ENCODE results near the gene NHERF2. TPM values are rescaled to one million over a fixed set of nuclear protein-coding genes. Genes with fewer than 3 reads are reported as not detected.
"Not testable (repeated sequence)": the region's sequence is repeated elsewhere in the genome, so short reads cannot be mapped to it uniquely, and the experiment has no call there.

Gene NHERF2
- total RNA-seq, 1 donor from 2014 or later: 183 TPM

GRCh38 chr16:2003827-2004641 is 22.7 kb upstream of the NHERF2 start:
- peak; percentile 95 for DNase-seq (ENCODE audit: low spot score)
- intact Hi-C loops (cut with DNase I): no loop called here

GRCh38 chr16:2004795-2005517 is 21.7 kb upstream of the NHERF2 start:
- intact Hi-C loops (cut with DNase I): no loop called here
- no peak for DNase-seq (ENCODE audit: low spot score)

DNA sequence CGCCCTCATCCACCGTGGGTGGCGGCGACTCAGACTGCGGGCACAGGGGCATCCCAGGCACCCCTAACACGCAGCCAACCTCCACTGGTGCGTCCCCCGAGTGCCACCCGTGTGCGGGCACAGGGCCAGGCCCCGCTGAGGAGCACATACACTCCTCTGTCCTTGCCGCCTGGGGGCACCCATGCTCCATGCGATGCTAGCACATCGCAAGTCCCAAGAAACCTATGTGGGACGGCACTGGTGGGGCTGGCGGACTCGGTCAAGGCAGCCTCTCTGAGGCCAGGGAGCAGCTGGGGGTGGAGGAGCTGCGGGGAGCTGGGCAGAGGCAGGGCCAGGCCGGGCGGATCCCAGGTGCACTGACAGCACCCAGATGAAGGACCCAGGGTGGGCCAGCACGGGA is 21.1 kb upstream of the NHERF2 start:
- DNase-seq (ENCODE audit: low spot score): no peak
- intact Hi-C loops (cut with DNase I): no loop called here

- no peak for DNase-seq (ENCODE audit: low spot score)
- intact Hi-C loops (cut with DNase I): no loop called here
These were observed 20.4 kb upstream of the NHERF2 start for GRCh38 chr16:2006317-2006716.

GRCh38 chr16:2007081-2007836 is 19.4 kb upstream of the NHERF2 start:
- no peak for DNase-seq (ENCODE audit: low spot score)
- intact Hi-C loops (cut with DNase I): no loop called here

DNA sequence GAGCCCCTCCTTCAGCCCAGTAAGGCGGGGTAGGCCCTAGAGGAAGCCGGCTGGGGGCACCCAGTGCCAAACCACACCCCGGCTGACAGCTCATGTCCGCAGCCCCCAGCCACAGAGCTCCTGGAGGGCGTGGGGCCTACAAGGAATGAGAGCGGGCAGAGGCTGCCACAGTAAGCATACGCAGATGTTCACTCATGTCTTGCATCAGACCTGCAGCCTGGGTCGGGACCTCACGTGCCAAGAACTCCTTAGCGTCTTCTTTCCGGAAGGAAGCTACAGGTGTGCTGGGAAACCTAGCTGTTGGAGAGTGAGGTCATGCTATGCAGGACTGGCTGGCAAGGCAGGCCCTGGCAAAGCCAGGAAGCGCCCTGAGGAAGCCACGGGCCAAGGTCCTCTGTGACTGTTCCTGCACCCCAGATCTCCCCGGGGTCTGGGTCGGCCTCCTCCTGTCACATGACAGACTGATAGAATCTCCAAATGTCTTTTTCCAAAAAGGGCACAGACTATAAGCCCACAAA is 18.6 kb upstream of the NHERF2 start:
- intact Hi-C loops (cut with DNase I): no loop called here
- no peak for DNase-seq (ENCODE audit: low spot score)

DNA sequence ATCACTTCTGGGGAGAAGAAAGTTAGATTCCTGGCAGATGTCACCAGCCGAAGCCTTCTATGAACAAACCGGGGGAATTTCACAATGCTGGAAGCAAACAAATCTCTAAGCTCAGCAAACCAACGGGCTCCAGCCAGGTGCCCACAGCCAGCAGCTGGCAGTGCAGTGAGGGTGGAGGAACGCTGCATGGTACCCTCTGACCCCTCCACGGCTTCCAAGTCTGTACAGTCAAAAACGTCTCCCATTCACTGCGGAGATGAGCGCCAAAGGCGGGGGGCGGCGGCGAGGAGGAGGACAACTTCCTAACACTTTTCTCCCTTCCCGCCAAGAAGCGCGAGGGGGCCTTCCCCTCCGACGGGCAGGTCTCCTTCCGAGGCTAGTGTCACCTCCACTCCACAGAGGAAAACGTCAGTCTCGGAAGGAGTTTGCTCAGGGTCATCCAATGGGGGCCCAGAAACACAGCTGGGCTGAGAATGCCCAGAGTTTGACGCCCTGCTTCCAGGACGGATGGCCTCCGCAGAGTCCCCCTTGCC is 18.0 kb upstream of the NHERF2 start:
- DNase-seq (ENCODE audit: low spot score): no peak
- intact Hi-C loops (cut with DNase I): no loop called here

GRCh38 chr16:2009164-2009711 is 17.5 kb upstream of the NHERF2 start:
- intact Hi-C loops (cut with DNase I): no loop called here
- DNase-seq (ENCODE audit: low spot score): no peak

GRCh38 chr16:2009791-2010510 is 16.8 kb upstream of the NHERF2 start, which contains the start of gene ZNF598:
Gene ZNF598 (minus strand): TSS chr16:2009821.
- DNase-seq (ENCODE audit: low spot score): peak; percentile 90
- intact Hi-C loops (cut with DNase I): loop anchor here (5.0 kb wide), 1 partner anchor 37 kb away; the partner anchor contains the start of genes NTHL1 and TSC2

DNA sequence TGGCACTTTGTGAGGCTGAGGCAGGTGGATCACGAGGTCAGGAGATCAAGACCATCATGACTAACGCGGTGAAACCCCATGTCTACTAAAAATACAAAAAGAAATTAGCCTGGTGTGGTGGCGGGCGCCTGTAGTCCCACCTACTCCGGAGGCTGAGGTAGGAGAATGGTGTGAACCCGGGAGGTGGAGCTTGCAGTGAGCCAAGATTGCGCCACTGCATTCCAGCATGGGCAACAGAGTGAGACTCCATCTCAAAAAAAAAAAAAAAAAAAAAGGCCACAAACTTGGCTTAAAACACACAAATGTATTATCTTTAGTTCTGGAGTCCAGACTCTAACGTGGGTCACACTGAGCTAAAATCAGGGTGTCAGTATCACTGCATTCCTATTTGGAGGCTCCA is 15.0 kb upstream of the NHERF2 start:
- DNase-seq (ENCODE audit: low spot score): not testable (repeated sequence)
- intact Hi-C loops (cut with DNase I): loop anchor here (5.0 kb wide), 1 partner anchor 36 kb away; the partner anchor contains the start of genes NTHL1 and TSC2

DNA sequence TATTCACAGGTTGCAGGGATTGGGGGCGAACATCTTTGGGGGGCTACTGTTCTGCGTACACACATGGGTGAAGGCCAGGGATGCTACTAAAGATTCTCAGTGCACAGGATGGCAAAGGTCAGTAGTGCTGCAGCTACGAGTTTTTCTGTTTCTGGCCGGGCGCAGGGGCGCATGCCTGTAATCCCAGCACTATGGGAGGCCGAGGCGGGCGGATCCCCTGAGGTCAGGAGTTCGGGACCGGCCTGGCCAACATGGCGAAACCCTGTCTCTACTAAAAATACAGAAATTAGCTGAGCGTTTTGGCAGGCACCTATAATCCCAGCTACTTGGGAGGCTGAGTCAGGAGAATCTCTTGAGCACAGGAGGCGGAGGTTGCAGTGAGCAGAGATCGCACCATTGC is 13.2 kb upstream of the NHERF2 start:
- DNase-seq (ENCODE audit: low spot score): no peak
- intact Hi-C loops (cut with DNase I): loop anchor here (5.0 kb wide), 1 partner anchor 34 kb away; the partner anchor contains the start of genes NTHL1 and TSC2

DNA sequence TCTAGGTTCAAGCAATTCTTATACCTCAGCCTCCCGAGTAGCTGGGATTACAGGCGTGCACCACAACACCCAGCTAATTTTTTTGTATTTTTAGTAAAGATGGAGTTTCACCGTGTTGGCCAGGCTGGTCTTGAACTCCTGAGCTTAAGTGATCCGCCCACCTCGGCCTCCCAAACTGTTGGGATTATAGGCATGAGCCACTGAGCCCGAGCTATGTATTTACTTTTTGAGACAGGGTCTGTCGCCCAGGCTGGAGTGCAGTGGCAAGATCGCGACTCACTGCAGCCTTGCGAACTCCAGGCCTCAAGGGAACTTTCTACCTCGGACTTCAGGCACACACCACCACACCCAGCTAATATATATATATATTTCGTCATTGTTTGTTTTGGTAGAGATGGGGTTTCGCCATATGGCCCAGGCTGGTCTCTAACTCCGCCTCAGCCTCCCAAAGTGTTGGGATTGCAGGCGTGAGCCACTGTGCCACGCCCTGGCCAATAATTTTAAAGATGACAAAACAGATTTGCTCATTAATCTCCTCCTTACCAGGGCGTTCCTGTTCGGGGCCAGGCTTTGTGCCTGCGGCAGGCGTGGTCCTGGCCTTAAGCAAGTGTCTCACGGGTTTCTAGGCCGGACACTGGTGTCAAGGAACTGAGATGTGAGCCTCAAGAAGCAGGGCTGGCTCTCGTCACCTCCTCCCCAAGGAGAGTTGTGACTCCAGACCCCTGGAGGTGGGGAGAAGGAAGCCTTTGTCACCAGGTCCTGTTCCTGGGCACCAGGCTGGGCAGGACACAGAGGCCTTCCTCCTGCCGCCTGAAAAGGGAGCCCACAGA is 11.4 kb upstream of the NHERF2 start:
- intact Hi-C loops (cut with DNase I): no loop called here
- DNase-seq (ENCODE audit: low spot score): no peak

DNA sequence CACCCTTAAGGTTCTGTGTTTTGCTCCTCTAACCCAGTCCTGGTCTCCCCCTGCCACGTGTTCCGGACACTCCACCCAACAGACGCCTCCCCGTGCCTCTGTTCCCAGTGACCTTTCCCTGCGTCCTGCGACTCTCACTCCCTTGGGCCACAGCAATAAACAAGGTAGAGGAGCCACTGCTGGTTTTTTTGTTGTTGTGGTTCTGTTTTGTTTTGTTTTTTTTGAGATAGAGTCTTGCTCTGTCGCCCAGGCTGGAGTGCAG is 10.8 kb upstream of the NHERF2 start:
- intact Hi-C loops (cut with DNase I): no loop called here
- DNase-seq (ENCODE audit: low spot score): no peak

DNA sequence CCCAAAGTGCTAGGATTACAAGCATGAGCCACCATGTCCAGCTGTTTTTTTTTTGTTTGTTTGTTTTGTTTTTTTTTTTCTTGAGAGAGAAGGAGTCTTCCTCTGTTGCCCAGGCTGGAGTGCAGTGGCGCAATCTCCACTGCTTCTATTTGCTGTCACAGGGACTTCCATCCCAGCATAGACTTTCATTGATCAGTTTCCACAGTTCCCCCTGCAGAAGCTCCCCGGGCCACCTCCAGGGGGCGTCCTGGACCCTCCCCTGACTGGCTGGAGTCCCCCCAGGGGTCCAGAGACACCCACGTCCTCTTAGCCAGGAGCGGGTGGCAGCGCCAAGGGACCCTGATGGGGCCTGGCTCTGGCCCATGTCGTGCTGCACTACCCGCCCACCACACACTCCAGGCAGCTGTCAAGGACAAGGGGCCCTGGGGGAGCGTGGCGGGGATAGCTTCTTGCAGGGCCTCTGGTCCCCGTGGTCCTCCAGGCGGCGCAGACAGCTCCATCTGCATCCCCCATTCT is 10.2 kb upstream of the NHERF2 start:
- intact Hi-C loops (cut with DNase I): no loop called here
- no peak for DNase-seq (ENCODE audit: low spot score)

DNA sequence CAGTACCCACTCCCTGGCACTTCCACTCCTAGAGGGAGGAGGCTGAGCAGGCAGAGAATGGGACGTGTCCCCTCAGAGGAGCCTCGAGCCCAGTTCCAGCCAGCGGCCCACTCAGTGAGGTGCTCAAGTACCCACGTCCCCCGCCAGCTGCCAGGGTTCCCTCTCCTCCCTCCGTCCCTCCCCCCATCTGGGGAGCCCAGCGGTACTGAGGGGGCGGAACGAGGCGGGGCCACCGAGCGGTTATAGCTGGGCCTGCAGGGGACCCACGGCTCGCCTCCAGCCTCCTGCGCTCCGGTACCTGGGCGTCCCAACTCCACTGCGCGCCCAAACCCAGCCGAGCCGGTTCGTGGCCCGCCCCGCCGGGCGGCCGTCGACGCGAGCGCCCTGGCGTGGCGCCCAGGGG is 7.2 kb upstream of the NHERF2 start, which contains the start of gene NPW:
Gene NPW (plus strand): TSS at position 268 of the 403 bp plus-strand sequence.
- DNase-seq (ENCODE audit: low spot score): no peak
- intact Hi-C loops (cut with DNase I): no loop called here

DNA sequence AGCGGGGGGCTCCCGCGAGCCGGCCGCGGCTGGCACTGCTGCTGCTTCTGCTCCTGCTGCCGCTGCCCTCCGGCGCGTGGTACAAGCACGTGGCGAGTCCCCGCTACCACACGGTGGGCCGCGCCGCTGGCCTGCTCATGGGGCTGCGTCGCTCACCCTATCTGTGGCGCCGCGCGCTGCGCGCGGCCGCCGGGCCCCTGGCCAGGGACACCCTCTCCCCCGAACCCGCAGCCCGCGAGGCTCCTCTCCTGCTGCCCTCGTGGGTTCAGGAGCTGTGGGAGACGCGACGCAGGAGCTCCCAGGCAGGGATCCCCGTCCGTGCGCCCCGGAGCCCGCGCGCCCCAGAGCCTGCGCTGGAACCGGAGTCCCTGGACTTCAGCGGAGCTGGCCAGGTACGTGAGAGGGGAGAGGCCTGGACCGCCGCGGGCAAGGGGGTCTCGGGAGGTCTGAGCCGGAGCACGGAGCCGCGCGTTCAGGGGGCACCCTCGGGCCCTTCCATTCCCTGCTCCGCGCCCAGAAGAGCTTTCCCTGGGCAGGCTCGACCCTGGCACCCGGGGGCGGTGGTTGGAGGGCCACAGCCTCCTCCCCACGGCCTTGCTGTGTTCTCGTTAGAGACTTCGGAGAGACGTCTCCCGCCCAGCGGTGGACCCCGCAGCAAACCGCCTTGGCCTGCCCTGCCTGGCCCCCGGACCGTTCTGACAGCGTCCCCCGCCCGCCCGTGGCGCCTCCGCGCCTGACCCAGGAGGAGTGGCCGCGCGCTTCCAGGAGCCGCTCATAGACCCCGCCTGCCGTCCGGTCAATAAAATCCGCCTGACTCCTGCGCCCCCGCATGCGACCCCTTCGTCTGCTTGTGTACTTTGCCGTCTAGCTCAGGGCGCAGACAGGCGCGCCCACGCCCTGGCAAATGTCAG is 6.5 kb upstream of the NHERF2 start:
- DNase-seq (ENCODE audit: low spot score): no peak
- intact Hi-C loops (cut with DNase I): loop anchor here (5.0 to 10.0 kb wide), 2 partner anchors 62 to 485 kb away; no protein-coding TSS in a partner anchor

- DNase-seq (ENCODE audit: low spot score): no peak
- intact Hi-C loops (cut with DNase I): loop anchor here (1.0 to 10.0 kb wide), 3 partner anchors 60 to 482 kb away; no protein-coding TSS in a partner anchor
These were observed 4.0 kb upstream of the NHERF2 start for GRCh38 chr16:2022723-2023091.

Data from cardiac septum (tissue), 1 donor.